Fibroblast of mammary gland (primary cell): ENCODE results near the gene ZNF354C.

Experiments
- DNase-seq: peaks from one replicate; pipeline ENCODE4 v3.0.0-alpha.2; 2010; ENCODE audit warnings: low read depth
- H3K4me3 ChIP-seq: 2 replicates; pipeline ENCODE4 v1.5.1; 2011; ENCODE audit warnings: low read depth, mild to moderate bottlenecking, low read length, moderate library complexity; ENCODE audit not compliant: control insufficient read depth
- TF ChIP-seq, protein P1 (sequence below): conservative IDR thresholded peaks from 2 replicates; pipeline ENCODE4 v1.5.1; 2011; ENCODE audit warnings: low read depth, low read length, inconsistent platforms; ENCODE audit not compliant: control insufficient read depth, insufficient read depth

Gene ZNF354C

GRCh38 chr5:179127136-179128040, 67.2 kb downstream of the ZNF354C start:
- H3K4me3 ChIP-seq, result no peak overlapping the region
- TF ChIP-seq, protein P1, sequence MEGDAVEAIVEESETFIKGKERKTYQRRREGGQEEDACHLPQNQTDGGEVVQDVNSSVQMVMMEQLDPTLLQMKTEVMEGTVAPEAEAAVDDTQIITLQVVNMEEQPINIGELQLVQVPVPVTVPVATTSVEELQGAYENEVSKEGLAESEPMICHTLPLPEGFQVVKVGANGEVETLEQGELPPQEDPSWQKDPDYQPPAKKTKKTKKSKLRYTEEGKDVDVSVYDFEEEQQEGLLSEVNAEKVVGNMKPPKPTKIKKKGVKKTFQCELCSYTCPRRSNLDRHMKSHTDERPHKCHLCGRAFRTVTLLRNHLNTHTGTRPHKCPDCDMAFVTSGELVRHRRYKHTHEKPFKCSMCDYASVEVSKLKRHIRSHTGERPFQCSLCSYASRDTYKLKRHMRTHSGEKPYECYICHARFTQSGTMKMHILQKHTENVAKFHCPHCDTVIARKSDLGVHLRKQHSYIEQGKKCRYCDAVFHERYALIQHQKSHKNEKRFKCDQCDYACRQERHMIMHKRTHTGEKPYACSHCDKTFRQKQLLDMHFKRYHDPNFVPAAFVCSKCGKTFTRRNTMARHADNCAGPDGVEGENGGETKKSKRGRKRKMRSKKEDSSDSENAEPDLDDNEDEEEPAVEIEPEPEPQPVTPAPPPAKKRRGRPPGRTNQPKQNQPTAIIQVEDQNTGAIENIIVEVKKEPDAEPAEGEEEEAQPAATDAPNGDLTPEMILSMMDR, result no peak
- DNase-seq, result no peak

- TF ChIP-seq, protein P1, result no peak
- H3K4me3 ChIP-seq, result no peak overlapping the region
- DNase-seq, result no peak
These were observed 67.8 kb downstream of the ZNF354C start for GRCh38 chr5:179128041-179128365.

DNA sequence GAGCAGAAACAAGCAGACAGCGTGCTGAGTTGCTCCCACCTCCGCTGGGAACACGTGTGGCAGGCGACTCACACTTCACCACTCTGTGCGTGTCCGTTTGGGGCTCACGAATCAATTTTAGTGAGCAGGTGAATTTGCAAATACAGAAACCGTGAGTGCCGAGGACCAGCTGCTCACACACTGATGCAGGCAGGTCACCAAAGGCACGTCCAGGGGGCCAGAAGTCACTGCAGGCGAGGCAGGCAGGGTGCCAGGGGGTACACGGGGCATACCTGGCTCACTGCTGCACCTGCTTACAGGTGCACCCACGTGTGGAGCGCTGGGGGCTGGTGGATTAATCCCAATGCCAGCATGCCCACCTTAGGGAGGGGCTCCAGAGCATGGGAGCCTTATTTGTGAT, 68.8 kb downstream of the ZNF354C start:
- TF ChIP-seq, protein P1, result no peak
- no peak overlapping the region for H3K4me3 ChIP-seq
- no peak for DNase-seq

DNA sequence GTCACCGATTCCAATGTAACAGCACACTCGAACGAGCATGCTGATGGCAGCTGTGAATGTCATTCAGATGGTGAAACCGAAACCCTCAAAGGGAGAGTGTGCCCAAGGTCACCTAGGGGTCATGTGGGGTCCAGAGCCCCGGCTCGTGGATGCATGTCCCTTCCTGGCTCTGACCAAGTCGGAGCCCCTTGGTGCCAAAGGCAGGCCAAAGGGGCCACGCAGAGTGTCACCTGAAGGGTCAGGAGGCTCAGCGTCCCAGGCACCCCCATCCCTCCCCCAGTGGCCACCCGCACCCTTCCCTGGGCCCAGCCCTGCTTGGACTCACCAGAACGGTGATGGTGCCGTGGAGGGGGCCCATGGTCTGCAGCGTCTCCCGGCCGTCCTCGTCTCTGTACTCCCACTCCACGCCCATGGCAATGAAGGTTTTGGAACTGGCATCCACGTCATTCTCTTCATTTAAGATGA, 69.5 kb downstream of the ZNF354C start:
- H3K4me3 ChIP-seq, result no peak overlapping the region
- no peak for DNase-seq
- TF ChIP-seq, protein P1, result no peak

DNA sequence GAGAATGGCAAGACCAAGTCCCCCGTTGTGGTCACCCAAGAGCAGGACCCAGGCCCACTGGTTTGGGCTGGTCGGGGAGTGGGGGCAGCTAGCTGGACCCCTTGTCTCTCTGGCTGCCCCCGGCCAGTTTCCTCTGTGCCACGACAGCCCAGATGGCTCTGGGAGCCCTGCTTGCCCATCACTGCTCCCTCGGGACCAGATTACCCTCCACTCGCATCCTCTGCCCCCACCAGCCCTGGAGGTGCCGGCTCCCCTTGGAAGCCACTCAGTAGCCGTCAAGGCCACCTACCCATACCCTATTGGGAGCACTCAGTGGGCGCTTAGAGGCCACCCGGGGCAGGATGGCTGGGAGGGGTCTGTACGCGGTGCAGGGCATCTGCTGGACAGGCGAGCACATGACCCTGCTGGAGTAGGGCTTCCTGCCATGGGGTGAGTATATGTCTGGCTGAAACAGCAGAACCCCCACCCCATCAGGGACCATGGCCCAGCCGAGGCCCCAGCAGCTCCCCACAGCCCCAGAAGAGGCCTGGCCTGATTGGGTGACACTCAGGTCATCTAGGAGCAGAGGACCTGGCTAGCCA, 70.0 kb downstream of the ZNF354C start:
- no peak for DNase-seq
- TF ChIP-seq, protein P1, result no peak

GRCh38 chr5:179131321-179131835, 71.2 kb downstream of the ZNF354C start:
- DNase-seq, result no peak
- no peak overlapping the region for H3K4me3 ChIP-seq
- TF ChIP-seq, protein P1, result no peak

More for the DNA sequence above, 70.0 kb downstream of the ZNF354C start:
- H3K4me3 ChIP-seq, result no peak overlapping the region
